Neural progenitor cell (in vitro differentiated cells): Measurements from ENCODE around the gene EEF2KMT. TPM values are rescaled to one million over a fixed set of nuclear protein-coding genes. Genes with fewer than 3 reads are reported as not detected.

ENCODE experiments used
- DNase-seq: peaks from one replicate; pipeline ENCODE4 v3.0.0-alpha.2; 2016; ENCODE audit warnings: low spot score
- H2AFZ ChIP-seq: fragments of 200-600 bp; sonication (generic); replicated peaks from 2 replicates; pipeline ENCODE4 v1.6.1; 2016; ENCODE audit warnings: antibody characterized with exemption
- H3F3A ChIP-seq: fragments of 200-600 bp; sonication (generic); 2 replicates; pipeline ENCODE4 v1.6.1; 2016; ENCODE audit warnings: antibody characterized with exemption, low read depth
- H3K27ac ChIP-seq: fragments of 200-600 bp; sonication (generic); 2 replicates; pipeline ENCODE4 v1.5.1; 2016; ENCODE audit warnings: mild to moderate bottlenecking
- H3K27me3 ChIP-seq: fragments of 200-600 bp; sonication (generic); 2 replicates; pipeline ENCODE4 v1.6.1; 2016; ENCODE audit warnings: mild to moderate bottlenecking, moderate library complexity
- H3K36me3 ChIP-seq: fragments of 200-600 bp; sonication (generic); 2 replicates; pipeline ENCODE4 v1.5.1; 2016
- H3K4me1 ChIP-seq: fragments of 200-600 bp; sonication (generic); 2 replicates; pipeline ENCODE4 v1.6.1; 2016; ENCODE audit warnings: mixed run types
- H3K4me2 ChIP-seq: fragments of 200-600 bp; sonication (generic); 2 replicates; pipeline ENCODE4 v1.6.1; 2016
- H3K4me3 ChIP-seq: fragments of 200-600 bp; sonication (generic); 2 replicates; pipeline ENCODE4 v1.5.1; 2016
- H3K79me2 ChIP-seq: fragments of 200-600 bp; sonication (generic); 2 replicates; pipeline ENCODE4 v1.6.1; 2016; ENCODE audit warnings: low read depth
- H3K9ac ChIP-seq: fragments of 200-600 bp; sonication (generic); 2 replicates; pipeline ENCODE4 v1.6.1; 2016
- H3K9me3 ChIP-seq: fragments of 200-600 bp; sonication (generic); 2 replicates; pipeline ENCODE4 v1.5.1; 2016; ENCODE audit warnings: low read depth
- H4K20me1 ChIP-seq: fragments of 200-600 bp; sonication (generic); 2 replicates; pipeline ENCODE4 v1.6.1; 2016; ENCODE audit warnings: low read depth
- H3K27ac Mint-ChIP-seq: 3 replicates; pipeline ENCODE4 v1.8.0; 2021; ENCODE audit warnings: mixed read lengths
- H3K27me3 Mint-ChIP-seq: 2 replicates; pipeline ENCODE4 v1.8.0; 2022; ENCODE audit warnings: low read depth, mild to moderate bottlenecking, inconsistent platforms, moderate library complexity, mixed read lengths; ENCODE audit not compliant: insufficient read depth
- H3K36me3 Mint-ChIP-seq: 3 replicates; pipeline ENCODE4 v1.8.0; 2021; ENCODE audit warnings: mixed read lengths
- H3K4me1 Mint-ChIP-seq: 3 replicates; pipeline ENCODE4 v1.8.0; 2021; ENCODE audit warnings: mixed read lengths
- H3K4me3 Mint-ChIP-seq: 3 replicates; pipeline ENCODE4 v1.8.0; 2021; ENCODE audit warnings: mild to moderate bottlenecking, moderate library complexity, mixed read lengths
- H3K9me3 Mint-ChIP-seq: 3 replicates; pipeline ENCODE4 v1.8.0; 2020; ENCODE audit warnings: mixed read lengths
- CTCF ChIP-seq: fragments of 200-600 bp; sonication (generic); IDR thresholded peaks from 2 replicates; pipeline ENCODE4 v1.5.1; 2017; ENCODE audit warnings: antibody characterized with exemption, mild to moderate bottlenecking
- EZH2 ChIP-seq: fragments of 200-600 bp; sonication (generic); IDR thresholded peaks from 2 replicates; pipeline ENCODE4 v1.6.1; 2017; ENCODE audit warnings: antibody characterized with exemption, mild to moderate bottlenecking, moderate library complexity
- EZH2phosphoT487 ChIP-seq: fragments of 200-600 bp; sonication (generic); IDR thresholded peaks from 2 replicates; pipeline ENCODE4 v1.6.1; 2017; ENCODE audit warnings: antibody characterized with exemption
- total RNA-seq: library from RNA; depleted of rRNA; stranded (reverse); fragments of >200 nt; gene quantifications from 2 replicates; pipeline ENCODE4 v1.2.3, GENCODE V29; 2015; ENCODE audit warnings: low replicate concordance

The EEF2KMT gene
- total RNA-seq, 1 donor from 2014 or later, result 4.1 TPM

- no peaks in the 10 kb centered on the region for H3K36me3 ChIP-seq
- H3K4me1 ChIP-seq, result no peaks in the 10 kb centered on the region
- Mint-ChIP-seq H3K27ac (no peak overlapping the region), H3K9me3 (no peaks in the 10 kb centered on the region), H3K36me3 (no peaks in the 10 kb centered on the region), H3K4me1 (no peaks in the 10 kb centered on the region), H3K27me3 (peaks cover 5% of the 10 kb centered on the region), H3K4me3 (no peak overlapping the region)
- no peaks in the 10 kb centered on the region for H3K9me3 ChIP-seq
- no peak overlapping the region for H3K27ac ChIP-seq
- no peak overlapping the region for H3K4me3 ChIP-seq
- H3F3A ChIP-seq, result no peaks in the 10 kb centered on the region
- H3K79me2 ChIP-seq, result no peaks in the 10 kb centered on the region
- no peaks in the 10 kb centered on the region for H3K27me3 ChIP-seq
- no peak overlapping the region for H3K9ac ChIP-seq
- H4K20me1 ChIP-seq, result no peaks in the 10 kb centered on the region
- TF ChIP-seq EZH2phosphoT487 (no peak), EZH2 (no peak), CTCF (no peak)
- DNase-seq, result no peak
- H3K4me2 ChIP-seq, result no peak overlapping the region
- H2AFZ ChIP-seq, result no peak overlapping the region
Observed at GRCh38 chr16:5044011-5044540, 53.5 kb downstream of the EEF2KMT start.

- Histone ChIP-seq H2AFZ (peak overlapping the region; percentile 51), H4K20me1 (no peaks in the 10 kb centered on the region), H3K9ac (no peak overlapping the region), H3K79me2 (no peaks in the 10 kb centered on the region), H3K4me1 (no peaks in the 10 kb centered on the region), H3F3A (no peaks in the 10 kb centered on the region), H3K9me3 (no peaks in the 10 kb centered on the region), H3K4me2 (no peak overlapping the region), H3K4me3 (no peak overlapping the region), H3K36me3 (no peaks in the 10 kb centered on the region), H3K27me3 (no peaks in the 10 kb centered on the region), H3K27ac (no peak overlapping the region)
- TF ChIP-seq EZH2 (no peak), CTCF (peak; percentile 53), EZH2phosphoT487 (no peak)
- peaks cover 5% of the 10 kb centered on the region for H3K27me3 Mint-ChIP-seq
- no peak overlapping the region for H3K4me3 Mint-ChIP-seq
- no peaks in the 10 kb centered on the region for H3K9me3 Mint-ChIP-seq
- H3K27ac Mint-ChIP-seq, result no peak overlapping the region
- no peaks in the 10 kb centered on the region for H3K36me3 Mint-ChIP-seq
- no peaks in the 10 kb centered on the region for H3K4me1 Mint-ChIP-seq
- DNase-seq, result peak; percentile 49
Observed at GRCh38 chr16:5042574-5043171, 54.9 kb downstream of the EEF2KMT start.

GRCh38 chr16:5041600-5042133, 55.9 kb downstream of the EEF2KMT start:
- Mint-ChIP-seq H3K9me3 (no peaks in the 10 kb centered on the region), H3K4me1 (no peaks in the 10 kb centered on the region), H3K4me3 (no peak overlapping the region), H3K27ac (no peak overlapping the region), H3K27me3 (peaks cover 5% of the 10 kb centered on the region), H3K36me3 (no peaks in the 10 kb centered on the region)
- Histone ChIP-seq H3K4me3 (no peak overlapping the region), H4K20me1 (no peaks in the 10 kb centered on the region), H3K27me3 (no peaks in the 10 kb centered on the region), H3F3A (peaks cover 1% of the 10 kb centered on the region), H3K4me2 (no peak overlapping the region), H3K9ac (no peak overlapping the region), H3K36me3 (no peaks in the 10 kb centered on the region), H2AFZ (no peak overlapping the region), H3K79me2 (no peaks in the 10 kb centered on the region), H3K27ac (no peak overlapping the region), H3K9me3 (no peaks in the 10 kb centered on the region), H3K4me1 (no peaks in the 10 kb centered on the region)
- TF ChIP-seq EZH2phosphoT487 (no peak), EZH2 (no peak), CTCF (no peak)
- no peak for DNase-seq
